Measurements from ENCODE around the gene SKA3. TPM values are rescaled to one million over a fixed set of nuclear protein-coding genes. Genes with fewer than 3 reads are reported as not detected.
A peak's percentile ranks its signal among the peaks of the same experiment; 100 is the strongest.
"Not testable (repeated sequence)": the region's sequence is repeated elsewhere in the genome, so short reads cannot be mapped to it uniquely, and the experiment has no call there.

The SKA3 gene
- total RNA-seq, 1 donor from 2014 or later, result 5.4 TPM

GRCh38 chr13:21142766-21143165, 33.6 kb downstream of the SKA3 start:
- Histone ChIP-seq H3K4me1 (peaks cover 50% of the 10 kb centered on the region), H3K27me3 (no peaks in the 10 kb centered on the region), H3K4me3 (no peak overlapping the region), H3K36me3 (peaks cover 0 to 31% of the 10 kb centered on the region in 2 donors), H3K9me3 (no peaks in the 10 kb centered on the region), H3K27ac (no peak overlapping the region)
- intact Hi-C loops (cut with DNase I), result no loop called here
- TF ChIP-seq POLR2AphosphoS5 (IDR thresholded peaks at IDR 0.05; ENCODE audit: insufficient read depth in 1 of 2, low read depth in 1 of 2) (no peak), CTCF (IDR thresholded peaks at IDR 0.05) (no peak), POLR2A (IDR thresholded peaks at IDR 0.05) (no peak)
- DNase-seq (ENCODE audit: extremely low spot score in 2 of 2), result no peak

- no peak overlapping the region for H3K27ac ChIP-seq
- TF ChIP-seq POLR2AphosphoS5 (IDR thresholded peaks at IDR 0.05; ENCODE audit: insufficient read depth in 1 of 2, low read depth in 1 of 2) (no peak), CTCF (IDR thresholded peaks at IDR 0.05) (no peak), POLR2A (IDR thresholded peaks at IDR 0.05) (no peak)
- no peaks in the 10 kb centered on the region for H3K9me3 ChIP-seq
- peak overlapping the region; percentile 66 to 67 for H3K4me3 ChIP-seq
- H3K27me3 ChIP-seq, result no peaks in the 10 kb centered on the region
- intact Hi-C loops (cut with DNase I), result no loop called here
- peaks cover 0 to 11% of the 10 kb centered on the region in 2 donors for H3K36me3 ChIP-seq
- H3K4me1 ChIP-seq, result peaks cover 35% of the 10 kb centered on the region
- no peak for DNase-seq (ENCODE audit: extremely low spot score in 2 of 2)
These were observed 37.0 kb downstream of the SKA3 start for GRCh38 chr13:21139374-21139773.

- Histone ChIP-seq H3K27ac (no peak overlapping the region), H3K4me3 (no peak overlapping the region), H3K4me1 (peaks cover 27% of the 10 kb centered on the region), H3K27me3 (no peaks in the 10 kb centered on the region), H3K36me3 (peaks cover 0 to 6% of the 10 kb centered on the region in 2 donors), H3K9me3 (no peaks in the 10 kb centered on the region)
- intact Hi-C loops (cut with DNase I), result no loop called here
- DNase-seq (ENCODE audit: extremely low spot score in 2 of 2), result no peak
- no peak for TF ChIP-seq CTCF (IDR thresholded peaks at IDR 0.05)
- no peak for TF ChIP-seq POLR2A (IDR thresholded peaks at IDR 0.05)
- TF ChIP-seq POLR2AphosphoS5 (IDR thresholded peaks at IDR 0.05; ENCODE audit: insufficient read depth in 1 of 2, low read depth in 1 of 2), result no peak
These were observed 37.8 kb downstream of the SKA3 start for GRCh38 chr13:21138561-21138960.

- peaks cover 19% of the 10 kb centered on the region for H3K4me1 ChIP-seq
- no peak overlapping the region for H3K27ac ChIP-seq
- TF ChIP-seq POLR2AphosphoS5 (IDR thresholded peaks at IDR 0.05; ENCODE audit: insufficient read depth in 1 of 2, low read depth in 1 of 2), result no peak
- no peak for TF ChIP-seq CTCF (IDR thresholded peaks at IDR 0.05)
- TF ChIP-seq POLR2A (IDR thresholded peaks at IDR 0.05), result no peak
- DNase-seq (ENCODE audit: extremely low spot score in 2 of 2), result no peak
- intact Hi-C loops (cut with DNase I), result no loop called here
- H3K27me3 ChIP-seq, result no peaks in the 10 kb centered on the region
- H3K4me3 ChIP-seq, result no peak overlapping the region
- no peaks in the 10 kb centered on the region for H3K36me3 ChIP-seq
- no peaks in the 10 kb centered on the region for H3K9me3 ChIP-seq
These were observed 38.7 kb downstream of the SKA3 start for GRCh38 chr13:21137696-21138095.

GRCh38 chr13:21135833-21136232, 40.5 kb downstream of the SKA3 start:
- DNase-seq (ENCODE audit: extremely low spot score in 2 of 2); H3K27me3 ChIP-seq; intact Hi-C loops (cut with DNase I); H3K4me3 ChIP-seq; H3K27ac ChIP-seq; H3K36me3 ChIP-seq; H3K9me3 ChIP-seq; H3K4me1 ChIP-seq: not testable (repeated sequence)

- DNase-seq (ENCODE audit: extremely low spot score in 2 of 2), result no peak
- no peak overlapping the region for H3K4me3 ChIP-seq
- H3K9me3 ChIP-seq, result no peaks in the 10 kb centered on the region
- no peaks in the 10 kb centered on the region for H3K27me3 ChIP-seq
- intact Hi-C loops (cut with DNase I), result loop anchor here (5.0 kb wide), 1 partner anchor 192 kb away; no protein-coding TSS in a partner anchor
- TF ChIP-seq POLR2AphosphoS5 (IDR thresholded peaks at IDR 0.05; ENCODE audit: insufficient read depth in 1 of 2, low read depth in 1 of 2) (no peak), POLR2A (IDR thresholded peaks at IDR 0.05) (no peak), CTCF (IDR thresholded peaks at IDR 0.05) (no peak)
- H3K36me3 ChIP-seq, result no peaks in the 10 kb centered on the region
- no peak overlapping the region for H3K27ac ChIP-seq
- no peaks in the 10 kb centered on the region for H3K4me1 ChIP-seq
These were observed 41.9 kb downstream of the SKA3 start for GRCh38 chr13:21134475-21134874.
